Measurements from ENCODE around the gene SFMBT2. TPM values are rescaled to one million over a fixed set of nuclear protein-coding genes. Genes with fewer than 3 reads are reported as not detected.

Gene SFMBT2
- total RNA-seq, 1 experiment from 2014 or later = 0.02 TPM

DNA sequence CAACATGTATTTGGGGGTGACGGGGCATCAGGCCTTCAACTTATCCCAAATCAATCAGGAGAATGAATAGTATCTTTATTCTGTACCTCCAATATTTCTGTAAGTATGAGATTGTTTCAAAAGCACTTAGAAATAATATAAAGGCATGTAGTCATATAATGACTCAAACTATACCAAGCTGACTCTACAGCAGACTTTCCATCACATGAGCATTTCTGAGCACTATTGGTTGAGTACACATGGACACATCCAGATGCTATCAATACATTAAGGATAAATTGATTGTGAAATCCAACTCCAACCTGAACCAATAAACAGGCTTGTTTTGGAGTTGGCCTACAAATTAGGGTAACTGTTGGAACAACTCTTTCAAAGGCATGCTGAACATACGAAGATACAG lies 229.4 kb downstream of the SFMBT2 start:
- no peaks in the 10 kb centered on the region for H3K79me2 ChIP-seq (ENCODE audit: insufficient read depth, low read length)
- ChIA-PET RAD21 (ENCODE audit: low non-redundant PET in 1 of 2, low total read pairs in 2 of 2, uncharacterized antibody in 2 of 2, unreplicated experiment in 2 of 2) (no interaction called here), CTCF (no interaction called here), POLR2A (no interaction called here)
- no peak overlapping the region for H2AFZ ChIP-seq (ENCODE audit: low read depth, low read length, poor library complexity, severe bottlenecking)
- H4K20me1 ChIP-seq (ENCODE audit: insufficient read depth) = no peaks in the 10 kb centered on the region
- H3K4me1 ChIP-seq (ENCODE audit: control insufficient read depth in 1 of 2, insufficient read depth in 2 of 2, low read length in 2 of 2) = no peaks in the 10 kb centered on the region
- no peak overlapping the region for H3K27ac ChIP-seq (ENCODE audit: low read depth, low read length)
- H3K36me3 ChIP-seq (ENCODE audit: control insufficient read depth in 1 of 2, insufficient read depth in 2 of 2, low read length in 2 of 2) = no peaks in the 10 kb centered on the region
- H3K9me3 ChIP-seq (ENCODE audit: control insufficient read depth in 1 of 2, insufficient read depth in 1 of 2, low read depth in 1 of 2, low read length in 2 of 2) = no peaks in the 10 kb centered on the region
- no peaks in the 10 kb centered on the region for H3K9me2 ChIP-seq (ENCODE audit: insufficient read depth)
- ATAC-seq (no peak), DNase-seq (ENCODE audit: low read depth, low spot score) (no peak)
- no peak overlapping the region for H3K4me2 ChIP-seq (ENCODE audit: low read length)
- H3K27me3 ChIP-seq (ENCODE audit: insufficient read depth, low read length) = 0 out of 2 replicates have a peak, but pooled peaks cover 6% of the 10 kb centered on the region
- no peak for TF ChIP-seq RAD21 (IDR thresholded peaks at IDR 0.05; ENCODE audit: low read depth)
- no peak for TF ChIP-seq ZNF274 (IDR thresholded peaks at IDR 0.05; ENCODE audit: low read depth, low read length)
- TF ChIP-seq, protein P1, sequence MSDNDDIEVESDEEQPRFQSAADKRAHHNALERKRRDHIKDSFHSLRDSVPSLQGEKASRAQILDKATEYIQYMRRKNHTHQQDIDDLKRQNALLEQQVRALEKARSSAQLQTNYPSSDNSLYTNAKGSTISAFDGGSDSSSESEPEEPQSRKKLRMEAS (IDR thresholded peaks at IDR 0.05) = no peak
- TF ChIP-seq, protein P2, sequence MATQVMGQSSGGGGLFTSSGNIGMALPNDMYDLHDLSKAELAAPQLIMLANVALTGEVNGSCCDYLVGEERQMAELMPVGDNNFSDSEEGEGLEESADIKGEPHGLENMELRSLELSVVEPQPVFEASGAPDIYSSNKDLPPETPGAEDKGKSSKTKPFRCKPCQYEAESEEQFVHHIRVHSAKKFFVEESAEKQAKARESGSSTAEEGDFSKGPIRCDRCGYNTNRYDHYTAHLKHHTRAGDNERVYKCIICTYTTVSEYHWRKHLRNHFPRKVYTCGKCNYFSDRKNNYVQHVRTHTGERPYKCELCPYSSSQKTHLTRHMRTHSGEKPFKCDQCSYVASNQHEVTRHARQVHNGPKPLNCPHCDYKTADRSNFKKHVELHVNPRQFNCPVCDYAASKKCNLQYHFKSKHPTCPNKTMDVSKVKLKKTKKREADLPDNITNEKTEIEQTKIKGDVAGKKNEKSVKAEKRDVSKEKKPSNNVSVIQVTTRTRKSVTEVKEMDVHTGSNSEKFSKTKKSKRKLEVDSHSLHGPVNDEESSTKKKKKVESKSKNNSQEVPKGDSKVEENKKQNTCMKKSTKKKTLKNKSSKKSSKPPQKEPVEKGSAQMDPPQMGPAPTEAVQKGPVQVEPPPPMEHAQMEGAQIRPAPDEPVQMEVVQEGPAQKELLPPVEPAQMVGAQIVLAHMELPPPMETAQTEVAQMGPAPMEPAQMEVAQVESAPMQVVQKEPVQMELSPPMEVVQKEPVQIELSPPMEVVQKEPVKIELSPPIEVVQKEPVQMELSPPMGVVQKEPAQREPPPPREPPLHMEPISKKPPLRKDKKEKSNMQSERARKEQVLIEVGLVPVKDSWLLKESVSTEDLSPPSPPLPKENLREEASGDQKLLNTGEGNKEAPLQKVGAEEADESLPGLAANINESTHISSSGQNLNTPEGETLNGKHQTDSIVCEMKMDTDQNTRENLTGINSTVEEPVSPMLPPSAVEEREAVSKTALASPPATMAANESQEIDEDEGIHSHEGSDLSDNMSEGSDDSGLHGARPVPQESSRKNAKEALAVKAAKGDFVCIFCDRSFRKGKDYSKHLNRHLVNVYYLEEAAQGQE (IDR thresholded peaks at IDR 0.05; ENCODE audit: low read depth) = no peak
- TF ChIP-seq SIN3A (IDR thresholded peaks at IDR 0.05; ENCODE audit: low read depth) = no peak
- no peak for TF ChIP-seq POLR2AphosphoS5 (IDR thresholded peaks at IDR 0.05; ENCODE audit: low read depth, low read length)
- TF ChIP-seq, protein P3, sequence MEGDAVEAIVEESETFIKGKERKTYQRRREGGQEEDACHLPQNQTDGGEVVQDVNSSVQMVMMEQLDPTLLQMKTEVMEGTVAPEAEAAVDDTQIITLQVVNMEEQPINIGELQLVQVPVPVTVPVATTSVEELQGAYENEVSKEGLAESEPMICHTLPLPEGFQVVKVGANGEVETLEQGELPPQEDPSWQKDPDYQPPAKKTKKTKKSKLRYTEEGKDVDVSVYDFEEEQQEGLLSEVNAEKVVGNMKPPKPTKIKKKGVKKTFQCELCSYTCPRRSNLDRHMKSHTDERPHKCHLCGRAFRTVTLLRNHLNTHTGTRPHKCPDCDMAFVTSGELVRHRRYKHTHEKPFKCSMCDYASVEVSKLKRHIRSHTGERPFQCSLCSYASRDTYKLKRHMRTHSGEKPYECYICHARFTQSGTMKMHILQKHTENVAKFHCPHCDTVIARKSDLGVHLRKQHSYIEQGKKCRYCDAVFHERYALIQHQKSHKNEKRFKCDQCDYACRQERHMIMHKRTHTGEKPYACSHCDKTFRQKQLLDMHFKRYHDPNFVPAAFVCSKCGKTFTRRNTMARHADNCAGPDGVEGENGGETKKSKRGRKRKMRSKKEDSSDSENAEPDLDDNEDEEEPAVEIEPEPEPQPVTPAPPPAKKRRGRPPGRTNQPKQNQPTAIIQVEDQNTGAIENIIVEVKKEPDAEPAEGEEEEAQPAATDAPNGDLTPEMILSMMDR (IDR thresholded peaks at IDR 0.05 in 2 of 3, conservative IDR thresholded peaks at IDR 0.05 in 1 of 3; ENCODE audit: borderline replicate concordance in 1 of 3, insufficient read depth in 1 of 3, low read depth in 2 of 3, low read length in 2 of 3) = no peak
- no peak for TF ChIP-seq SRF (IDR thresholded peaks at IDR 0.05; ENCODE audit: low read depth)
- TF ChIP-seq YY1 (IDR thresholded peaks at IDR 0.05; ENCODE audit: extremely low read depth, insufficient replicate concordance, low read depth, low read length) = no peak
- TF ChIP-seq CEBPB (IDR thresholded peaks at IDR 0.05; ENCODE audit: low read depth) = no peak
- no peak for TF ChIP-seq EZH2 (IDR thresholded peaks at IDR 0.05)
- intact Hi-C loops (cut with micrococcal nuclease) = no loop called here
- H3K4me3 ChIP-seq (replicated peaks in 1 of 2; ENCODE audit: low read depth in 1 of 2, low read length in 2 of 2) = no peak overlapping the region
- no peak overlapping the region for H3K9ac ChIP-seq (ENCODE audit: low read length)
- BruUV-seq (replicated peaks) = no TSS peak

Measured in HCT116 (cell line).